ENCODE measurements around the gene FFAR3.

The FFAR3 gene

DNA sequence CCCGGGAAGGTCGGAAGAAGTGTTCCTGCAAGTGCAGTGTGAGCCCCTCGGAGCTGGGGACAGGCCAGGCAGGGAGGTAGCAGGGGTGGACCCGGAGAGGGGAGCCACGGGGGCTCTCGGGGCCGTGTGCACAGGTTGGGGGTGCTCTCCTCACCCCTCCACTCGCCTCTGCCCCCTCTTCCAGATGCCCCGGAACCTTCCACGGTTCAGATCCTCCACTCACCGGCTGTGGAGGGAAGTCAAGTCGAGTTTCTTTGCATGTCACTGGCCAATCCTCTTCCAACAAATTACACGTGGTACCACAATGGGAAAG, 20.3 kb upstream of the FFAR3 start:
- no peaks in the 10 kb centered on the region for H3K9me3 ChIP-seq (ENCODE audit: control insufficient read depth, insufficient read depth, low read depth, low read length)
- H3K27ac ChIP-seq (ENCODE audit: extremely low read depth, low read depth, low read length) = no peak overlapping the region
- POLR2A ChIA-PET = no interaction called here
- TF ChIP-seq SALL2 (tag by site-specific recombination; IDR thresholded peaks at IDR 0.05; ENCODE audit: borderline replicate concordance) = no peak
- no peak for TF ChIP-seq ZNF302 (tag by site-specific recombination; IDR thresholded peaks at IDR 0.05; ENCODE audit: low read depth)
- no peak for TF ChIP-seq ZNF626 (tag by site-specific recombination; IDR thresholded peaks at IDR 0.05)
- no peak for TF ChIP-seq ZNF473 (tag by site-specific recombination; IDR thresholded peaks at IDR 0.05)
- TF ChIP-seq ZBTB20 (tag by site-specific recombination; IDR thresholded peaks at IDR 0.05) = no peak
- TF ChIP-seq ZNF266 (tag by site-specific recombination; IDR thresholded peaks at IDR 0.05; ENCODE audit: low read depth) = no peak
- TF ChIP-seq ZNF792 (tag by site-specific recombination; IDR thresholded peaks at IDR 0.05) = no peak
- TF ChIP-seq ZNF585B (tag by site-specific recombination; IDR thresholded peaks at IDR 0.05) = no peak
- TF ChIP-seq IKZF3 (tag by site-specific recombination; IDR thresholded peaks at IDR 0.05) = no peak
- TF ChIP-seq ZNF292 (tag by site-specific recombination; IDR thresholded peaks at IDR 0.05; ENCODE audit: borderline replicate concordance, low read depth) = no peak
- CTCF ChIA-PET = interaction anchor here (0.5 to 1.4 kb wide), 3 partner anchors 25 to 364 kb away, joined by 3 to 5 read pairs (median 5); no protein-coding TSS in a partner anchor
- H3K4me1 ChIP-seq (ENCODE audit: control insufficient read depth, insufficient read depth, low read length) = no peaks in the 10 kb centered on the region
- no peaks in the 10 kb centered on the region for H3K36me3 ChIP-seq (ENCODE audit: control insufficient read depth in 2 of 2, insufficient read depth in 1 of 2, low read length in 2 of 2)
- no peak overlapping the region for H3K4me3 ChIP-seq (ENCODE audit: low read depth, low read length)

DNA sequence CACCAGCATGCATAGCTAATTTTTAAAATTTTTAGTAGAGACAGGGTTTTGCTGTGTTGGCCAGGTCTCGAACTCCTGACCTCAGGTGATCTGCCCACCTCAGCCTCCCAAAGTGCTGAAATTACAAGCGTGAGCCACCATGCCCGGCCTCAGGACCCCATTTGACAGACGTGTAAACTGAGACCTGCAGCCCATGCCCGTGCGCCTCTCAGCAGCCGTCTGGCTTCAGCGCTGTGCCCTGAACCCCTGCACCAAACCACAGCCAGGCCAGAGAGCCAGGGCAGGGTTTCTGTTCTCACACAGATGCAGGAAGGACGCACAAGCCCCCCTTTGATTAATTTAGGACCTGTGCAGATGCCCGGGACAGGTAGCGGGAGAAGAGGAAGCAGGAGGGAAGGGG, 17.8 kb upstream of the FFAR3 start:
- no peaks in the 10 kb centered on the region for H3K4me1 ChIP-seq (ENCODE audit: control insufficient read depth, insufficient read depth, low read length)
- ChIA-PET POLR2A (no interaction called here), CTCF (interaction anchor here (1.1 to 1.7 kb wide), 2 partner anchors 12 to 154 kb away, joined by 5 to 12 read pairs; no protein-coding TSS in a partner anchor)
- H3K9me3 ChIP-seq (ENCODE audit: control insufficient read depth, insufficient read depth, low read depth, low read length) = no peaks in the 10 kb centered on the region
- H3K4me3 ChIP-seq (ENCODE audit: low read depth, low read length) = no peak overlapping the region
- no peak overlapping the region for H3K27ac ChIP-seq (ENCODE audit: extremely low read depth, low read depth, low read length)
- TF ChIP-seq ZNF555 (tag by site-specific recombination; conservative IDR thresholded peaks at IDR 0.05) = no peak
- no peak for TF ChIP-seq ZXDB (tag by site-specific recombination; IDR thresholded peaks at IDR 0.05)
- TF ChIP-seq GLI4 (tag by site-specific recombination; IDR thresholded peaks at IDR 0.05) = no peak
- TF ChIP-seq, protein P1, sequence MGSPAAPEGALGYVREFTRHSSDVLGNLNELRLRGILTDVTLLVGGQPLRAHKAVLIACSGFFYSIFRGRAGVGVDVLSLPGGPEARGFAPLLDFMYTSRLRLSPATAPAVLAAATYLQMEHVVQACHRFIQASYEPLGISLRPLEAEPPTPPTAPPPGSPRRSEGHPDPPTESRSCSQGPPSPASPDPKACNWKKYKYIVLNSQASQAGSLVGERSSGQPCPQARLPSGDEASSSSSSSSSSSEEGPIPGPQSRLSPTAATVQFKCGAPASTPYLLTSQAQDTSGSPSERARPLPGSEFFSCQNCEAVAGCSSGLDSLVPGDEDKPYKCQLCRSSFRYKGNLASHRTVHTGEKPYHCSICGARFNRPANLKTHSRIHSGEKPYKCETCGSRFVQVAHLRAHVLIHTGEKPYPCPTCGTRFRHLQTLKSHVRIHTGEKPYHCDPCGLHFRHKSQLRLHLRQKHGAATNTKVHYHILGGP (tag by site-specific recombination; IDR thresholded peaks at IDR 0.05) = no peak
- TF ChIP-seq ZNF157 (tag by site-specific recombination; IDR thresholded peaks at IDR 0.05) = no peak
- TF ChIP-seq ZNF138 (tag by site-specific recombination; IDR thresholded peaks at IDR 0.05; ENCODE audit: borderline replicate concordance) = no peak
- TF ChIP-seq OSR2 (tag by site-specific recombination; IDR thresholded peaks at IDR 0.05) = no peak
- no peak for TF ChIP-seq WT1 (tag by site-specific recombination; IDR thresholded peaks at IDR 0.05)
- no peak for TF ChIP-seq MYNN (tag by site-specific recombination; IDR thresholded peaks at IDR 0.05; ENCODE audit: borderline replicate concordance)
- no peak for TF ChIP-seq ZNF426 (tag by site-specific recombination; IDR thresholded peaks at IDR 0.05)
- TF ChIP-seq, protein P2, sequence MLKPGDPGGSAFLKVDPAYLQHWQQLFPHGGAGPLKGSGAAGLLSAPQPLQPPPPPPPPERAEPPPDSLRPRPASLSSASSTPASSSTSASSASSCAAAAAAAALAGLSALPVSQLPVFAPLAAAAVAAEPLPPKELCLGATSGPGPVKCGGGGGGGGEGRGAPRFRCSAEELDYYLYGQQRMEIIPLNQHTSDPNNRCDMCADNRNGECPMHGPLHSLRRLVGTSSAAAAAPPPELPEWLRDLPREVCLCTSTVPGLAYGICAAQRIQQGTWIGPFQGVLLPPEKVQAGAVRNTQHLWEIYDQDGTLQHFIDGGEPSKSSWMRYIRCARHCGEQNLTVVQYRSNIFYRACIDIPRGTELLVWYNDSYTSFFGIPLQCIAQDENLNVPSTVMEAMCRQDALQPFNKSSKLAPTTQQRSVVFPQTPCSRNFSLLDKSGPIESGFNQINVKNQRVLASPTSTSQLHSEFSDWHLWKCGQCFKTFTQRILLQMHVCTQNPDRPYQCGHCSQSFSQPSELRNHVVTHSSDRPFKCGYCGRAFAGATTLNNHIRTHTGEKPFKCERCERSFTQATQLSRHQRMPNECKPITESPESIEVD (tag by site-specific recombination; IDR thresholded peaks at IDR 0.05) = no peak
- no peak for TF ChIP-seq ZNF132 (tag by site-specific recombination; IDR thresholded peaks at IDR 0.05; ENCODE audit: borderline replicate concordance)
- TF ChIP-seq ZNF654 (tag by site-specific recombination; IDR thresholded peaks at IDR 0.05; ENCODE audit: low read depth) = no peak
- no peak for TF ChIP-seq GFI1B (tag by site-specific recombination; IDR thresholded peaks at IDR 0.05)
- no peak for TF ChIP-seq ZBTB7A (tag by site-specific recombination; IDR thresholded peaks at IDR 0.05; ENCODE audit: low read depth)
- TF ChIP-seq ZNF423 (tag by site-specific recombination; IDR thresholded peaks at IDR 0.05) = no peak
- TF ChIP-seq, protein P3, sequence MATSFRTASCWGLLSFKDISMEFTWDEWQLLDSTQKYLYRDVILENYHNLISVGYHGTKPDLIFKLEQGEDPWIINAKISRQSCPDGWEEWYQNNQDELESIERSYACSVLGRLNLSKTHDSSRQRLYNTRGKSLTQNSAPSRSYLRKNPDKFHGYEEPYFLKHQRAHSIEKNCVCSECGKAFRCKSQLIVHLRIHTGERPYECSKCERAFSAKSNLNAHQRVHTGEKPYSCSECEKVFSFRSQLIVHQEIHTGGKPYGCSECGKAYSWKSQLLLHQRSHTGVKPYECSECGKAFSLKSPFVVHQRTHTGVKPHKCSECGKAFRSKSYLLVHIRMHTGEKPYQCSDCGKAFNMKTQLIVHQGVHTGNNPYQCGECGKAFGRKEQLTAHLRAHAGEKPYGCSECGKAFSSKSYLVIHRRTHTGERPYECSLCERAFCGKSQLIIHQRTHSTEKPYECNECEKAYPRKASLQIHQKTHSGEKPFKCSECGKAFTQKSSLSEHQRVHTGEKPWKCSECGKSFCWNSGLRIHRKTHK (tag by site-specific recombination; IDR thresholded peaks at IDR 0.05) = no peak
- no peaks in the 10 kb centered on the region for H3K36me3 ChIP-seq (ENCODE audit: control insufficient read depth in 2 of 2, insufficient read depth in 1 of 2, low read length in 2 of 2)

Data from HEK293 (cell line).